Superior temporal gyrus (tissue), 1 donor: ENCODE data around the gene GNLY.

Experiments
- DNase-seq: peaks from one replicate; pipeline ENCODE4 v3.0.0-alpha.2; 2016; ENCODE audit errors: extremely low spot score

GNLY gene

GRCh38 chr2:85744055-85744454, 49.9 kb downstream of the GNLY start:
- no peak for DNase-seq

GRCh38 chr2:85744741-85745601, 50.8 kb downstream of the GNLY start:
- DNase-seq: peak; percentile 75

GRCh38 chr2:85745619-85746018, 51.5 kb downstream of the GNLY start:
- DNase-seq: no peak

DNA sequence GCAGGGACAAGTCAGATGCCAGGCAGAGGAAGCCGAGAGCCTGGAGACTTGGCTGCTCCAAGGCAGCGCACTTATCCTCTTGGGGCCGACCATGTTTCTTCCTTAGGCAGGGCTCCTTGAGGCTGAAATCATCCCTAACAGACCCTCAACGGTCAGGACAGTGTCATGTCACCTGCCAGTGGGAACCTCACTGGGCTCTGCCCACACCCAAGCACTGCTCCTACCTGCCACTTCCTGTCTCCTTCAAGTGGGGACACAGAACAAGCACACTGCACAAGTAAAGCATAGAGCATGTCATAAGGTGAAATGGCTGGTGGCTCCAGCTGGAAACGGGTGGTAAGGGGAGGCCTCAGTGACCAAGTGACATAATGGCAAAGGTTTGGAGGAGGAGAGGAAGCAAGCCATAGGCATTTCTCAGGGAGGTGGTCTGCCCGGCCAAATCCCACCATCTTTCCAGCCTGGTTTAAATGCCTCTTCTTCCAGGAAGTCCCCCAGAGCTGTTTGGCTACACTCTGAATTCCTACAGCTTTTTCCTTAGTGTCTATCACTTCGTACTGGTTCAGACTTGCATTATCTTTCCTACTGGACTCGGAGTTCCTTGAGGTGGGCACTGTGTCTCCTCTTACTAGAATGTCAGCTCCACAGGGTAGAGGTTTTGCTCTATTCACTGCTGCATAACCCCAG, 52.3 kb downstream of the GNLY start:
- no peak for DNase-seq

GRCh38 chr2:85747441-85747840, 53.3 kb downstream of the GNLY start:
- no peak for DNase-seq

- no peak for DNase-seq
Observed at GRCh38 chr2:85748039-85748734, 54.0 kb downstream of the GNLY start.
